ENCODE data around the gene JAK2. TPM values are rescaled to one million over a fixed set of nuclear protein-coding genes. Genes with fewer than 3 reads are reported as not detected.
"Not testable (repeated sequence)": the region's sequence is repeated elsewhere in the genome, so short reads cannot be mapped to it uniquely, and the experiment has no call there.

Gene JAK2
- total and polyA plus RNA-seq, 5 donors from 2014 or later, result 6.8 to 19.5 (median 6.8) TPM

DNA sequence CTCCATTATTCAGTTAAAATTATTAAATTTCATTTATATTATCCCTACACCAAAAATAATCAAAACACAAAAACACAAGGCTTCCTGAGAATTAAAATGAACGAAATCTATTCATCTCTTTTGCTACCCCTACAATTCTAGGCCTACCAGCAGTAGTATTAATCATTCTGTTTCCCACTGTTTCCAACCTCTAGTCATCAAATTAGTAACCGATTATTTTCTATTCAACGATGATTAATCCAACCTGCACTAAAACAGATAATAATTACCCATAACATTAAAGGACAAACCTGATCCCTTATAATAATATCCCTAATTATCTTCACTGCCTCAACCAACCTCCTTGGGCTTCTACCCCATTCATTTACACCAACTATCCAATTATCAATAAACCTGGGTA lies 114.4 kb downstream of the JAK2 start:
- H3K36me3 Mint-ChIP-seq, result peaks cover 22% of the 10 kb centered on the region
- H3K9me3 ChIP-seq (ENCODE audit: control insufficient read depth in 2 of 2, low read length in 2 of 2), result no peaks in the 10 kb centered on the region
- H3K27ac Mint-ChIP-seq, result no peak overlapping the region
- no peak for DNase-seq
- H3K4me1 ChIP-seq (ENCODE audit: control insufficient read depth, insufficient read depth, low read length, poor library complexity, severe bottlenecking), result no peaks in the 10 kb centered on the region
- H3K27me3 Mint-ChIP-seq, result no peaks in the 10 kb centered on the region
- no peaks in the 10 kb centered on the region for H3K4me1 Mint-ChIP-seq
- H3K36me3 ChIP-seq (ENCODE audit: control insufficient read depth, insufficient read depth, low read length), result peaks cover 7% of the 10 kb centered on the region
- H3K4me3 ChIP-seq (ENCODE audit: low read depth, low read length), result no peak overlapping the region
- ATAC-seq (ENCODE audit: low read depth in 2 of 2), result no peak
- no peak overlapping the region for H3K27ac ChIP-seq (ENCODE audit: insufficient read depth, low read length, poor library complexity, severe bottlenecking)
- no peaks in the 10 kb centered on the region for H3K27me3 ChIP-seq (ENCODE audit: control insufficient read depth, insufficient read depth, low read length)
- peaks cover 1 to 17% (median 9%) of the 10 kb centered on the region in 7 donors for H3K9me3 Mint-ChIP-seq
- H3K4me3 Mint-ChIP-seq, result no peak overlapping the region

DNA sequence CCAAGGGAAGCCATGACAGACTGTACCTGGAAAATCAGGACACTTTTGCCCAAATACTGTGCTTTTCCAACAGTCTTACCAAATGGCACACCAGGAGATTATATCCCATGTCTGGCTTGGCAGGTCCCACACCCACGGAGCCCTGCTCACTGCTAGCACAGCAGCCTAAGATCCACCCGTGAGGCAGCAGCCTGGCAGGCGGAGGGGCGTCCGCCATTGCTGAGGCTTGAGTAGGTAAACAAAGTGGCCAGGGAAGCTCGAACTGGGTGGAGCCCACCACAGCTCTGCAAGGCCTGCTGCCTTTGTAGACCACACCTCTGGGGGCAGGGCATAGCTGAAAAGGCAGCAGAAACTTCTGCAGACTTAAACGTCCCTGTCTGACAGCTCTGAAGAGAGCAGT lies 116.1 kb downstream of the JAK2 start:
- H3K27ac ChIP-seq (ENCODE audit: insufficient read depth, low read length, poor library complexity, severe bottlenecking); DNase-seq; H3K4me3 ChIP-seq (ENCODE audit: low read depth, low read length); H3K36me3 ChIP-seq (ENCODE audit: control insufficient read depth, insufficient read depth, low read length); H3K27me3 Mint-ChIP-seq; H3K4me3 Mint-ChIP-seq; H3K27ac Mint-ChIP-seq; H3K27me3 ChIP-seq (ENCODE audit: control insufficient read depth, insufficient read depth, low read length); H3K4me1 ChIP-seq (ENCODE audit: control insufficient read depth, insufficient read depth, low read length, poor library complexity, severe bottlenecking); H3K4me1 Mint-ChIP-seq; H3K9me3 ChIP-seq (ENCODE audit: control insufficient read depth in 2 of 2, low read length in 2 of 2); ATAC-seq (ENCODE audit: low read depth in 2 of 2): not testable (repeated sequence)
- Mint-ChIP-seq H3K9me3 (peaks cover 3 to 29% (median 14%) of the 10 kb centered on the region in 7 donors), H3K36me3 (peaks cover 22% of the 10 kb centered on the region)

GRCh38 chr9:5106517-5106916 lies 121.4 kb downstream of the JAK2 start:
- not testable (repeated sequence) for H3K4me3 ChIP-seq (ENCODE audit: low read depth, low read length); ATAC-seq (ENCODE audit: low read depth in 2 of 2); H3K4me1 Mint-ChIP-seq; H3K27ac Mint-ChIP-seq; H3K9me3 ChIP-seq (ENCODE audit: control insufficient read depth in 2 of 2, low read length in 2 of 2); H3K36me3 ChIP-seq (ENCODE audit: control insufficient read depth, insufficient read depth, low read length); H3K4me1 ChIP-seq (ENCODE audit: control insufficient read depth, insufficient read depth, low read length, poor library complexity, severe bottlenecking); H3K27me3 Mint-ChIP-seq; H3K4me3 Mint-ChIP-seq; H3K27me3 ChIP-seq (ENCODE audit: control insufficient read depth, insufficient read depth, low read length); DNase-seq; H3K27ac ChIP-seq (ENCODE audit: insufficient read depth, low read length, poor library complexity, severe bottlenecking)
- peaks cover 4 to 30% (median 14%) of the 10 kb centered on the region in 7 donors for H3K9me3 Mint-ChIP-seq
- peaks cover 21% of the 10 kb centered on the region for H3K36me3 Mint-ChIP-seq

GRCh38 chr9:5110867-5111681 lies 126.0 kb downstream of the JAK2 start:
- peaks cover 0 to 2% (median 0%) of the 10 kb centered on the region in 4 donors for H3K4me1 Mint-ChIP-seq
- DNase-seq, result no peak

DNA sequence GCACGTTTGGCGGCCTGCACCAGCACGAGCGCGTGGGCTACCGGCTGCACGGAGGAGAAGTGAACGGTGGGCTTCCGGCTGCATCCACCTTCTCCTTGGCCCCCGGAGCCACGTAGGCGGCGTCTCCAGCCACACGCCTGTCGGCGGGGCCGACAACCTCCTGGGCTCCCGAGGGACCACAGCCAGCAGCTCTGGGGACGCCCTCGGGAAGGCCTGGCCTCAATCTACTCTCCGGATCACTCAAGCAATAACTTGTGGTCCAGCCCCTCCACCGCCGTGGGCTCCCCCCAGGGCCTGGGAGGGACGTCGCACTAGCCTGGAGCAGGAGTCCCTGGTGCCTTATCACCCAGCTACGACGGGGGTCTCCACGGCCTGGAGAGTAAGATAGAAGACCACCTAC lies 126.6 kb downstream of the JAK2 start:
- DNase-seq, result no peak

More at GRCh38 chr9:5110867-5111681, 126.0 kb downstream of the JAK2 start:
- Histone ChIP-seq H3K36me3 (ENCODE audit: control insufficient read depth, insufficient read depth, low read length) (peaks cover 4% of the 10 kb centered on the region), H3K4me1 (ENCODE audit: control insufficient read depth, insufficient read depth, low read length, poor library complexity, severe bottlenecking) (no peaks in the 10 kb centered on the region), H3K9me3 (ENCODE audit: control insufficient read depth in 2 of 2, low read length in 2 of 2) (no peaks in the 10 kb centered on the region), H3K27me3 (ENCODE audit: control insufficient read depth, insufficient read depth, low read length) (no peaks in the 10 kb centered on the region), H3K4me3 (ENCODE audit: low read depth, low read length) (no peak overlapping the region), H3K27ac (ENCODE audit: insufficient read depth, low read length, poor library complexity, severe bottlenecking) (no peak overlapping the region)
- Mint-ChIP-seq H3K9me3 (peaks cover 0 to 6% (median 3%) of the 10 kb centered on the region in 7 donors), H3K27ac (no peak overlapping the region), H3K4me3 (no peak overlapping the region), H3K27me3 (no peaks in the 10 kb centered on the region), H3K36me3 (peaks cover 14% of the 10 kb centered on the region)
- no peak for ATAC-seq (ENCODE audit: low read depth in 2 of 2)

GRCh38 chr9:5112109-5112592 lies 127.1 kb downstream of the JAK2 start:
- H3K36me3 Mint-ChIP-seq, result peaks cover 14% of the 10 kb centered on the region
- Histone ChIP-seq H3K27me3 (ENCODE audit: control insufficient read depth, insufficient read depth, low read length) (no peaks in the 10 kb centered on the region), H3K4me3 (ENCODE audit: low read depth, low read length) (no peak overlapping the region), H3K4me1 (ENCODE audit: control insufficient read depth, insufficient read depth, low read length, poor library complexity, severe bottlenecking) (no peaks in the 10 kb centered on the region), H3K9me3 (ENCODE audit: control insufficient read depth in 2 of 2, low read length in 2 of 2) (no peaks in the 10 kb centered on the region), H3K27ac (ENCODE audit: insufficient read depth, low read length, poor library complexity, severe bottlenecking) (no peak overlapping the region), H3K36me3 (ENCODE audit: control insufficient read depth, insufficient read depth, low read length) (peaks cover 5% of the 10 kb centered on the region)
- no peak for DNase-seq
- H3K27me3 Mint-ChIP-seq, result no peaks in the 10 kb centered on the region
- peak overlapping the region in 1 of 3 donors; percentile 70 for H3K27ac Mint-ChIP-seq
- H3K9me3 Mint-ChIP-seq, result peaks cover 0 to 6% (median 1%) of the 10 kb centered on the region in 7 donors
- H3K4me3 Mint-ChIP-seq, result no peak overlapping the region
- peaks cover 0 to 4% (median 0%) of the 10 kb centered on the region in 4 donors for H3K4me1 Mint-ChIP-seq
- no peak for ATAC-seq (ENCODE audit: low read depth in 2 of 2)

More for the DNA sequence above, 126.6 kb downstream of the JAK2 start:
- no peak overlapping the region for H3K4me3 ChIP-seq (ENCODE audit: low read depth, low read length)
- H3K9me3 ChIP-seq (ENCODE audit: control insufficient read depth in 2 of 2, low read length in 2 of 2), result no peaks in the 10 kb centered on the region
- Mint-ChIP-seq H3K4me1 (peaks cover 0 to 2% (median 0%) of the 10 kb centered on the region in 4 donors), H3K9me3 (peaks cover 0 to 6% (median 2%) of the 10 kb centered on the region in 7 donors), H3K27ac (no peak overlapping the region), H3K36me3 (peaks cover 14% of the 10 kb centered on the region), H3K4me3 (no peak overlapping the region), H3K27me3 (no peaks in the 10 kb centered on the region)
- ATAC-seq (ENCODE audit: low read depth in 2 of 2), result no peak
- no peaks in the 10 kb centered on the region for H3K4me1 ChIP-seq (ENCODE audit: control insufficient read depth, insufficient read depth, low read length, poor library complexity, severe bottlenecking)
- no peak overlapping the region for H3K27ac ChIP-seq (ENCODE audit: insufficient read depth, low read length, poor library complexity, severe bottlenecking)
- no peaks in the 10 kb centered on the region for H3K27me3 ChIP-seq (ENCODE audit: control insufficient read depth, insufficient read depth, low read length)
- H3K36me3 ChIP-seq (ENCODE audit: control insufficient read depth, insufficient read depth, low read length), result peaks cover 5% of the 10 kb centered on the region

GRCh38 chr9:5112646-5113045 lies 127.6 kb downstream of the JAK2 start:
- ATAC-seq (ENCODE audit: low read depth in 2 of 2) (no peak), DNase-seq (no peak)
- Histone ChIP-seq H3K27ac (ENCODE audit: insufficient read depth, low read length, poor library complexity, severe bottlenecking) (no peak overlapping the region), H3K36me3 (ENCODE audit: control insufficient read depth, insufficient read depth, low read length) (peaks cover 5% of the 10 kb centered on the region), H3K9me3 (ENCODE audit: control insufficient read depth in 2 of 2, low read length in 2 of 2) (no peaks in the 10 kb centered on the region), H3K4me3 (ENCODE audit: low read depth, low read length) (no peak overlapping the region), H3K27me3 (ENCODE audit: control insufficient read depth, insufficient read depth, low read length) (no peaks in the 10 kb centered on the region), H3K4me1 (ENCODE audit: control insufficient read depth, insufficient read depth, low read length, poor library complexity, severe bottlenecking) (no peaks in the 10 kb centered on the region)
- peaks cover 14% of the 10 kb centered on the region for H3K36me3 Mint-ChIP-seq
- H3K4me1 Mint-ChIP-seq, result peaks cover 0 to 4% (median 0%) of the 10 kb centered on the region in 4 donors
- H3K27ac Mint-ChIP-seq, result peak overlapping the region in 1 of 3 donors; percentile 70
- no peak overlapping the region for H3K4me3 Mint-ChIP-seq
- peaks cover 0 to 6% (median 0%) of the 10 kb centered on the region in 7 donors for H3K9me3 Mint-ChIP-seq
- no peaks in the 10 kb centered on the region for H3K27me3 Mint-ChIP-seq
